ENCODE data around the gene CYP39A1. TPM values are rescaled to one million over a fixed set of nuclear protein-coding genes. Genes with fewer than 3 reads are reported as not detected.

CYP39A1 gene
- total RNA-seq, 2 experiments from 2014 or later, result not detected

- no peaks in the 10 kb centered on the region for H3K4me1 Mint-ChIP-seq (ENCODE audit: low read depth)
- H3K36me3 ChIP-seq (ENCODE audit: insufficient read depth, low read length), result no peaks in the 10 kb centered on the region
- no peak for DNase-seq
- H3K9me3 Mint-ChIP-seq, result no peaks in the 10 kb centered on the region
- H3K27me3 Mint-ChIP-seq, result peaks cover 41% of the 10 kb centered on the region
- no peak overlapping the region for H3K4me3 ChIP-seq (ENCODE audit: low read length)
- H3K27me3 ChIP-seq (ENCODE audit: control insufficient read depth in 1 of 2, insufficient read depth in 2 of 2, low read length in 2 of 2), result no peaks in the 10 kb centered on the region
- no peaks in the 10 kb centered on the region for H3K36me3 Mint-ChIP-seq (ENCODE audit: low read depth)
- no peaks in the 10 kb centered on the region for H3K4me1 ChIP-seq (ENCODE audit: insufficient read depth, low read length)
- no peak overlapping the region for H3K4me3 Mint-ChIP-seq
- POLR2A ChIA-PET, result no interaction called here
- no peak overlapping the region for H3K27ac ChIP-seq (ENCODE audit: low read depth in 1 of 2, low read length in 2 of 2)
- H3K27ac Mint-ChIP-seq, result no peak overlapping the region
- ATAC-seq (ENCODE audit: poor library complexity), result no peak
- H3K9me3 ChIP-seq (ENCODE audit: control insufficient read depth in 1 of 2, insufficient read depth in 1 of 2, low read length in 2 of 2), result no peaks in the 10 kb centered on the region
- CTCF ChIA-PET, result no interaction called here
- intact Hi-C loops (cut with DNase I, micrococcal nuclease), result no loop called here
- no peak for TF ChIP-seq CTCF (IDR thresholded peaks at IDR 0.05)
These were observed 127.0 kb downstream of the CYP39A1 start for GRCh38 chr6:46525583-46525982.

- ChIA-PET CTCF (no interaction called here), POLR2A (no interaction called here)
- no peak overlapping the region for H3K4me3 Mint-ChIP-seq
- Histone ChIP-seq H3K4me1 (ENCODE audit: insufficient read depth, low read length) (no peaks in the 10 kb centered on the region), H3K27me3 (ENCODE audit: control insufficient read depth in 1 of 2, insufficient read depth in 2 of 2, low read length in 2 of 2) (no peaks in the 10 kb centered on the region), H3K27ac (ENCODE audit: low read depth in 1 of 2, low read length in 2 of 2) (no peak overlapping the region), H3K4me3 (ENCODE audit: low read length) (no peak overlapping the region), H3K9me3 (ENCODE audit: control insufficient read depth in 1 of 2, insufficient read depth in 1 of 2, low read length in 2 of 2) (no peaks in the 10 kb centered on the region), H3K36me3 (ENCODE audit: insufficient read depth, low read length) (no peaks in the 10 kb centered on the region)
- H3K4me1 Mint-ChIP-seq (ENCODE audit: low read depth), result no peaks in the 10 kb centered on the region
- no peak overlapping the region for H3K27ac Mint-ChIP-seq
- no peaks in the 10 kb centered on the region for H3K36me3 Mint-ChIP-seq (ENCODE audit: low read depth)
- no peak for TF ChIP-seq CTCF (IDR thresholded peaks at IDR 0.05)
- H3K9me3 Mint-ChIP-seq, result no peaks in the 10 kb centered on the region
- ATAC-seq (ENCODE audit: poor library complexity) (no peak), DNase-seq (no peak)
- peaks cover 17% of the 10 kb centered on the region for H3K27me3 Mint-ChIP-seq
- intact Hi-C loops (cut with DNase I, micrococcal nuclease), result no loop called here
These were observed 131.1 kb downstream of the CYP39A1 start for GRCh38 chr6:46521464-46521971.

GRCh38 chr6:46517202-46517601, 135.4 kb downstream of the CYP39A1 start:
- H3K27me3 ChIP-seq (ENCODE audit: control insufficient read depth in 1 of 2, insufficient read depth in 2 of 2, low read length in 2 of 2), result peaks cover 0 to 4% of the 10 kb centered on the region in 2 experiments
- ATAC-seq (ENCODE audit: poor library complexity) (no peak), DNase-seq (no peak)
- no peaks in the 10 kb centered on the region for H3K36me3 Mint-ChIP-seq (ENCODE audit: low read depth)
- POLR2A ChIA-PET, result no interaction called here
- CTCF ChIA-PET, result no interaction called here
- no peak overlapping the region for H3K4me3 ChIP-seq (ENCODE audit: low read length)
- no peaks in the 10 kb centered on the region for H3K4me1 ChIP-seq (ENCODE audit: insufficient read depth, low read length)
- no peaks in the 10 kb centered on the region for H3K9me3 ChIP-seq (ENCODE audit: control insufficient read depth in 1 of 2, insufficient read depth in 1 of 2, low read length in 2 of 2)
- intact Hi-C loops (cut with DNase I, micrococcal nuclease), result no loop called here
- H3K27ac Mint-ChIP-seq, result no peak overlapping the region
- peaks cover 8% of the 10 kb centered on the region for H3K27me3 Mint-ChIP-seq
- no peak for TF ChIP-seq CTCF (IDR thresholded peaks at IDR 0.05)
- no peak overlapping the region for H3K4me3 Mint-ChIP-seq
- H3K4me1 Mint-ChIP-seq (ENCODE audit: low read depth), result no peaks in the 10 kb centered on the region
- H3K36me3 ChIP-seq (ENCODE audit: insufficient read depth, low read length), result no peaks in the 10 kb centered on the region
- H3K9me3 Mint-ChIP-seq, result no peaks in the 10 kb centered on the region
- no peak overlapping the region for H3K27ac ChIP-seq (ENCODE audit: low read depth in 1 of 2, low read length in 2 of 2)
